ENCODE measurements around the gene SLFN14. TPM values are rescaled to one million over a fixed set of nuclear protein-coding genes. Genes with fewer than 3 reads are reported as not detected.

The SLFN14 gene
- total and polyA plus RNA-seq, 2 of the 4 experiments (the other 2 are of a cell fraction) = not detected

- Histone ChIP-seq H2BK15ac (ENCODE audit: low read depth, low read length) (no peak overlapping the region), H3K4ac (ENCODE audit: low read depth, low read length) (no peak overlapping the region), H2AFZ (replicated peaks; ENCODE audit: low read length, poor library complexity) (no peak overlapping the region), H3K9ac (ENCODE audit: low read depth, low read length) (no peak overlapping the region), H3K4me2 (ENCODE audit: low read depth, low read length) (no peak overlapping the region), H3K9me3 (ENCODE audit: control insufficient read depth, insufficient read depth, low read length) (no peaks in the 10 kb centered on the region), H4K8ac (ENCODE audit: low read depth in 2 of 2, low read length in 2 of 2) (no peak overlapping the region), H3K9me1 (ENCODE audit: insufficient read depth, low read length) (0 out of 2 replicates have a peak, but pooled peaks cover 2% of the 10 kb centered on the region), H3K18ac (ENCODE audit: low read depth, low read length) (no peak overlapping the region), H3K4me1 (ENCODE audit: control insufficient read depth, insufficient read depth, low read length) (peaks cover 10% of the 10 kb centered on the region), H3K36me3 (ENCODE audit: control insufficient read depth, insufficient read depth, low read length) (peaks cover 33% of the 10 kb centered on the region), H3K56ac (ENCODE audit: extremely low read depth, insufficient read depth, low read length) (no peak overlapping the region), H2AK9ac (replicated peaks; ENCODE audit: low read depth, low read length, poor library complexity) (no peak overlapping the region), H4K91ac (ENCODE audit: insufficient read depth, low read depth, low read length) (no peak overlapping the region), H3K4me3 (ENCODE audit: insufficient read depth, low read depth, low read length) (no peak overlapping the region), H3K27ac (ENCODE audit: insufficient read depth, low read length) (no peak overlapping the region), H2BK120ac (ENCODE audit: low read depth, low read length) (no peak overlapping the region), H3K14ac (replicated peaks; ENCODE audit: low read depth, low read length) (no peak overlapping the region), H4K20me1 (ENCODE audit: insufficient read depth, low read length) (peaks cover 3% of the 10 kb centered on the region; the same call in 1 of the 2 replicates), H2AK5ac (ENCODE audit: low read depth, low read length) (no peak overlapping the region), H2BK5ac (ENCODE audit: low read depth, low read length, poor library complexity, severe bottlenecking) (no peak overlapping the region), H3K79me1 (ENCODE audit: low read depth in 1 of 2, low read length in 2 of 2) (peaks cover 23 to 30% of the 10 kb centered on the region in 2 experiments), H3K27me3 (ENCODE audit: control insufficient read depth, insufficient read depth, low read length) (no peaks in the 10 kb centered on the region), H4K5ac (ENCODE audit: low read depth, low read length) (no peak overlapping the region), H2BK20ac (ENCODE audit: low read depth, low read length) (no peak overlapping the region), H3K23ac (ENCODE audit: low read depth, low read length) (no peak overlapping the region)
- no TSS peak for BruUV-seq (replicated peaks)
- in situ Hi-C loops (cut with MboI; ENCODE audit: low sequenced_read_pairs) (no loop called here), intact Hi-C loops (cut with micrococcal nuclease) (no loop called here), dilution Hi-C loops (cut with HindIII; ENCODE audit: low sequenced_read_pairs, unreplicated experiment) (no loop called here)
- no peak for ATAC-seq (ENCODE audit: low read depth)
- no peak for TF ChIP-seq CHD1 (IDR thresholded peaks at IDR 0.05; ENCODE audit: low read depth, low read length)
- no peak for TF ChIP-seq RFX5 (IDR thresholded peaks at IDR 0.05; ENCODE audit: low read depth, low read length)
- no peak for TF ChIP-seq SMC3 (IDR thresholded peaks at IDR 0.05; ENCODE audit: low read depth, low read length)
- TF ChIP-seq BHLHE40 (IDR thresholded peaks at IDR 0.05; ENCODE audit: low read depth, low read length) = no peak
- TF ChIP-seq CEBPB (IDR thresholded peaks at IDR 0.05; ENCODE audit: low read depth, low read length) = no peak
- TF ChIP-seq MXI1 (IDR thresholded peaks at IDR 0.05; ENCODE audit: borderline replicate concordance, low read depth, low read length) = no peak
- ChIA-PET CTCF (interaction anchor here (0.6 kb wide), 1 partner anchor 202 kb away, joined by 4 read pairs; no protein-coding TSS in a partner anchor), POLR2A (ENCODE audit: unreplicated experiment) (no interaction called here)
- DNase-seq = no peak
- no CpG with 5 or more reads among the region's 4 CpGs for WGBS, 2 experiments (ENCODE audit: extremely low coverage in 2 of 2, insufficient read length in 1 of 2)
These were observed 49.2 kb upstream of the SLFN14 start for GRCh38 chr17:35609831-35610230.

Data from IMR-90 (cell line).